Suprapubic skin (tissue), 4 donors: ENCODE results near the gene NEXN. TPM values are rescaled to one million over a fixed set of nuclear protein-coding genes. Genes with fewer than 3 reads are reported as not detected.

Experiments used
- DNase-seq, 2 donors: peaks; one replicate each; pipeline ENCODE4 v3.0.0-alpha.2; 2019; ENCODE audit warnings: low spot score in 2 of 2
- H3K27ac ChIP-seq: fragments of 200-600 bp; sonication (generic); one replicate; pipeline ENCODE4 v1.5.1; 2019
- H3K27me3 ChIP-seq: fragments of 200-600 bp; sonication (generic); one replicate; pipeline ENCODE4 v1.5.1; 2019
- H3K36me3 ChIP-seq: fragments of 200-600 bp; sonication (generic); one replicate; pipeline ENCODE4 v1.5.1; 2019
- H3K4me1 ChIP-seq: fragments of 200-600 bp; sonication (generic); one replicate; pipeline ENCODE4 v1.5.1; 2019
- H3K4me3 ChIP-seq: fragments of 200-600 bp; sonication (generic); one replicate; pipeline ENCODE4 v1.5.1; 2019; ENCODE audit warnings: mild to moderate bottlenecking
- H3K9me3 ChIP-seq: fragments of 200-600 bp; sonication (generic); one replicate; pipeline ENCODE4 v1.5.1; 2019
- CTCF ChIP-seq, 2 donors: fragments of 200-600 bp in 1 of 2; fragments of 450-650 bp in 1 of 2; sonication (generic) in 1 of 2; IDR thresholded peaks; one replicate each; pipeline ENCODE4 v1.5.1; 2016 to 2019; ENCODE audit warnings: antibody characterized with exemption in 2 of 2, mild to moderate bottlenecking in 1 of 2, moderate library complexity in 1 of 2
- EP300 ChIP-seq: sonication (generic); formaldehyde crosslinking; IDR thresholded peaks from one replicate; pipeline ENCODE4 v1.6.1; 2017; ENCODE audit warnings: antibody characterized with exemption
- POLR2A ChIP-seq, 2 donors: fragments of 450-650 bp; IDR thresholded peaks; one replicate each; pipeline ENCODE4 v1.6.1; 2017; ENCODE audit warnings: antibody characterized with exemption in 2 of 2, mild to moderate bottlenecking in 2 of 2, moderate library complexity in 2 of 2
- POLR2AphosphoS5 ChIP-seq, 3 donors: sonication (generic); formaldehyde crosslinking; IDR thresholded peaks; one replicate each; pipeline ENCODE4 v1.6.1; 2017; ENCODE audit warnings: antibody characterized with exemption in 3 of 3
- WGBS: methylation state at CpG from one replicate; pipeline ENCODE4 v1.1.5; 2018; 5-methylcytosine and 5-hydroxymethylcytosine counted together
- total RNA-seq, 4 donors: library from RNA; depleted of rRNA; stranded (reverse); fragments of >200 nt; gene quantifications; one replicate each; pipeline ENCODE4 v1.1.0, GENCODE V29; 2016

Gene NEXN
- total RNA-seq, 4 donors from 2014 or later: 0.60 to 3.3 (median 2.1) TPM

- no peaks in the 10 kb centered on the region for H3K4me1 ChIP-seq
- no peak for TF ChIP-seq CTCF (IDR thresholded peaks at IDR 0.05)
- no peak for TF ChIP-seq EP300
- no peak for TF ChIP-seq POLR2A (IDR thresholded peaks at IDR 0.05)
- TF ChIP-seq POLR2AphosphoS5 (IDR thresholded peaks at IDR 0.05): no peak
- no peak overlapping the region for H3K27ac ChIP-seq
- no peak for DNase-seq
- peaks cover 33% of the 10 kb centered on the region for H3K36me3 ChIP-seq
- no peak overlapping the region for H3K4me3 ChIP-seq
- WGBS: 95% methylated on average over 4 of the region's 4 CpGs
- no peaks in the 10 kb centered on the region for H3K9me3 ChIP-seq
- no peaks in the 10 kb centered on the region for H3K27me3 ChIP-seq
Measured at GRCh38 chr1:77940921-77941570, 52.6 kb downstream of the NEXN start.

GRCh38 chr1:77942400-77943140 lies 54.1 kb downstream of the NEXN start:
- WGBS: 97% methylated on average over 4 of the region's 4 CpGs
- no peaks in the 10 kb centered on the region for H3K4me1 ChIP-seq
- H3K27ac ChIP-seq: no peak overlapping the region
- no peak overlapping the region for H3K4me3 ChIP-seq
- no peaks in the 10 kb centered on the region for H3K9me3 ChIP-seq
- no peak for TF ChIP-seq POLR2AphosphoS5 (IDR thresholded peaks at IDR 0.05)
- TF ChIP-seq EP300: no peak
- TF ChIP-seq POLR2A (IDR thresholded peaks at IDR 0.05): no peak
- TF ChIP-seq CTCF (IDR thresholded peaks at IDR 0.05): no peak
- H3K36me3 ChIP-seq: peaks cover 48% of the 10 kb centered on the region
- DNase-seq: no peak
- H3K27me3 ChIP-seq: no peaks in the 10 kb centered on the region

GRCh38 chr1:77945345-77945744 lies 56.9 kb downstream of the NEXN start:
- H3K36me3 ChIP-seq: peaks cover 65% of the 10 kb centered on the region
- TF ChIP-seq EP300 (no peak), POLR2A (IDR thresholded peaks at IDR 0.05) (no peak), CTCF (IDR thresholded peaks at IDR 0.05) (no peak), POLR2AphosphoS5 (IDR thresholded peaks at IDR 0.05) (no peak)
- no peak for DNase-seq

GRCh38 chr1:77948841-77949424 lies 60.5 kb downstream of the NEXN start:
- WGBS: 28% methylated on average over 2 of the region's 2 CpGs
- H3K27me3 ChIP-seq: no peaks in the 10 kb centered on the region
- TF ChIP-seq EP300 (no peak), POLR2AphosphoS5 (IDR thresholded peaks at IDR 0.05) (no peak), POLR2A (IDR thresholded peaks at IDR 0.05) (no peak), CTCF (IDR thresholded peaks at IDR 0.05) (no peak)
- H3K4me1 ChIP-seq: peaks cover 10% of the 10 kb centered on the region
- H3K4me3 ChIP-seq: no peak overlapping the region
- H3K9me3 ChIP-seq: no peaks in the 10 kb centered on the region
- no peak for DNase-seq
- no peak overlapping the region for H3K27ac ChIP-seq
- peaks cover 83% of the 10 kb centered on the region for H3K36me3 ChIP-seq

More at GRCh38 chr1:77945345-77945744, 56.9 kb downstream of the NEXN start:
- no peaks in the 10 kb centered on the region for H3K27me3 ChIP-seq
- H3K4me3 ChIP-seq: no peak overlapping the region
- no peaks in the 10 kb centered on the region for H3K9me3 ChIP-seq
- H3K4me1 ChIP-seq: peaks cover 4% of the 10 kb centered on the region
- no peak overlapping the region for H3K27ac ChIP-seq
- WGBS: 96% methylated on average over 2 of the region's 2 CpGs

GRCh38 chr1:77950873-77951272 lies 62.4 kb downstream of the NEXN start:
- H3K4me3 ChIP-seq: no peak overlapping the region
- peaks cover 87% of the 10 kb centered on the region for H3K36me3 ChIP-seq
- H3K27ac ChIP-seq: no peak overlapping the region
- no peak for DNase-seq
- TF ChIP-seq EP300 (no peak), POLR2A (IDR thresholded peaks at IDR 0.05) (no peak), CTCF (IDR thresholded peaks at IDR 0.05) (no peak), POLR2AphosphoS5 (IDR thresholded peaks at IDR 0.05) (no peak)
- no peaks in the 10 kb centered on the region for H3K9me3 ChIP-seq
- H3K4me1 ChIP-seq: peaks cover 10% of the 10 kb centered on the region
- no peaks in the 10 kb centered on the region for H3K27me3 ChIP-seq
